A549 (cell line): ENCODE results near the gene SLC8A1. TPM values are rescaled to one million over a fixed set of nuclear protein-coding genes. Genes with fewer than 3 reads are reported as not detected.

Experiments used
- ATAC-seq, 2 experiments: fragments of 200-7000 bp in 1 of 2; fragments of >200 bp in 1 of 2; cut with Nextera tagmentation in 1 of 2; cut with Tn5 transposase in 1 of 2; 3 replicates each; pipeline versions ENCODE4 v1.8.0 to v1.9.1; 2018 to 2020; ENCODE audit warnings: mild to moderate bottlenecking in 1 of 2, moderate library complexity in 1 of 2
- CTCF ChIA-PET: fragments of 300-600 bp; sonication (Branson Sonifier 250); formaldehyde crosslinking; extraction: SDS; loops from one replicate; lab custom pipeline; 2021; ENCODE audit warnings: antibody characterized with exemption, inconsistent platforms; lab: Yijun Ruan, JAX
- POLR2A ChIA-PET: fragments of 350-600 bp; formaldehyde crosslinking; extraction: SDS; loops from one replicate; lab custom pipeline; 2021; ENCODE audit warnings: antibody characterized with exemption, inconsistent platforms; lab: Yijun Ruan, JAX
- DNase-seq, 2 experiments: peaks; one replicate each; pipeline versions ENCODE4 v3.0.0 to v3.0.0-alpha.2; 2011 to 2016; ENCODE audit warnings: low read depth in 1 of 2, low spot score in 1 of 2
- FAIRE-seq: peaks from 2 replicates; lab custom pipeline; 2011; peaks lifted over from hg19 to GRCh38; lab: Jason Lieb, UNC
- H3K27ac ChIP-seq, 2 experiments: fragments of >200 bp; sonication (Bioruptor Twin); formaldehyde crosslinking; 3 replicates each; pipeline ENCODE4 v1.5.1; 2016 to 2017
- H3K4me1 ChIP-seq: fragments of >200 bp; sonication (Bioruptor Twin); formaldehyde crosslinking; 3 replicates; pipeline ENCODE4 v1.6.1; 2016
- H3K4me2 ChIP-seq: fragments of >200 bp; sonication (Bioruptor Twin); formaldehyde crosslinking; 3 replicates; pipeline ENCODE4 v1.6.1; 2016
- H3K4me3 ChIP-seq: fragments of >200 bp; sonication (Bioruptor Twin); formaldehyde crosslinking; 3 replicates; pipeline ENCODE4 v1.5.1; 2016
- H3K9me3 ChIP-seq: fragments of >200 bp; sonication (Bioruptor Twin); formaldehyde crosslinking; 3 replicates; pipeline ENCODE4 v1.6.1; 2016
- BHLHE40 ChIP-seq: IDR thresholded peaks from 2 replicates; pipeline ENCODE4 v1.6.1; 2012; ENCODE audit warnings: low read depth, low read length, inconsistent platforms
- CBX2 ChIP-seq: fragments of 200-600 bp; sonication (generic); IDR thresholded peaks from 2 replicates; pipeline ENCODE4 v1.6.1; 2016; ENCODE audit warnings: low read depth, mild to moderate bottlenecking, borderline replicate concordance
- CHD2 ChIP-seq: fragments of 150-350 bp; IDR thresholded peaks from 2 replicates; pipeline ENCODE4 v1.6.1; 2014; ENCODE audit warnings: low read length; ENCODE audit not compliant: partially characterized antibody
- EP300 ChIP-seq, 2 experiments: fragments of >200 bp; sonication (Bioruptor Twin); formaldehyde crosslinking; IDR thresholded peaks; 2 replicates in 1 of 2; 3 replicates in 1 of 2; pipeline ENCODE4 v1.6.1; 2016 to 2017
- FOSB ChIP-seq: fragments of 250-450 bp; sonication (Bioruptor Pico); IDR thresholded peaks from 2 replicates; pipeline ENCODE4 v1.5.0; 2020; ENCODE audit warnings: mild to moderate bottlenecking, moderate library complexity
- FOSL2 ChIP-seq, 2 experiments: fragments of 450-650 bp in 1 of 2; fragments of >200 bp in 1 of 2; sonication (Bioruptor Twin) in 1 of 2; formaldehyde crosslinking; IDR thresholded peaks; 2 replicates each; pipeline versions ENCODE4 v1.5.0 to v1.6.1; 2016 to 2020; ENCODE audit warnings: mild to moderate bottlenecking in 1 of 2, moderate library complexity in 1 of 2
- FOXS1 ChIP-seq: fragments of 250-450 bp; sonication (Bioruptor Pico); IDR thresholded peaks from 2 replicates; pipeline ENCODE4 v1.5.0; 2020; ENCODE audit warnings: mild to moderate bottlenecking, moderate library complexity
- HEYL ChIP-seq: fragments of 250-450 bp; sonication (Bioruptor Pico); IDR thresholded peaks from 2 replicates; pipeline ENCODE4 v1.8.0; 2021; ENCODE audit warnings: mild to moderate bottlenecking, moderate library complexity
- HOXB13 ChIP-seq: fragments of 250-450 bp; sonication (Bioruptor Pico); IDR thresholded peaks from 2 replicates; pipeline ENCODE4 v1.5.0; 2020; ENCODE audit warnings: low read depth, mild to moderate bottlenecking, moderate library complexity
- KDM1A ChIP-seq: fragments of 200-600 bp; sonication (generic); IDR thresholded peaks from 2 replicates; pipeline ENCODE4 v1.6.1; 2016; ENCODE audit warnings: low read depth, mild to moderate bottlenecking
- MAFK ChIP-seq: fragments of 450-650 bp; IDR thresholded peaks from 2 replicates; pipeline ENCODE4 v1.6.1; 2014; ENCODE audit not compliant: partially characterized antibody
- MYC ChIP-seq: IDR thresholded peaks from 2 replicates; pipeline ENCODE4 v1.6.1; 2012; ENCODE audit warnings: mild to moderate bottlenecking, inconsistent platforms, low read length, improper control_type of control experiment, borderline replicate concordance
- NFE2L2 ChIP-seq: fragments of 150-350 bp; conservative IDR thresholded peaks from 2 replicates; pipeline ENCODE4 v1.6.1; 2014; ENCODE audit warnings: low read length
- POLR2A ChIP-seq: IDR thresholded peaks from 2 replicates; pipeline ENCODE4 v1.6.1; 2012; ENCODE audit warnings: mild to moderate bottlenecking, low read length
- RCOR1 ChIP-seq: fragments of 150-350 bp; IDR thresholded peaks from 2 replicates; pipeline ENCODE4 v1.6.1; 2014; ENCODE audit warnings: antibody characterized with exemption, low read length, low read depth
- SREBF2 ChIP-seq: fragments of 450-650 bp; IDR thresholded peaks from 2 replicates; pipeline ENCODE4 v1.6.1; 2014; ENCODE audit warnings: mild to moderate bottlenecking, moderate library complexity
- TFCP2L1 ChIP-seq: fragments of 250-450 bp; sonication (Bioruptor Pico); IDR thresholded peaks from 2 replicates; pipeline ENCODE4 v1.5.0; 2021; ENCODE audit warnings: mild to moderate bottlenecking
- ZC3H11A ChIP-seq: fragments of 450-650 bp; IDR thresholded peaks from 2 replicates; pipeline ENCODE4 v1.6.1; 2014; ENCODE audit warnings: antibody characterized with exemption, mild to moderate bottlenecking
- ZSCAN20 ChIP-seq: fragments of 250-450 bp; sonication (Bioruptor Pico); IDR thresholded peaks from 2 replicates; pipeline ENCODE4 v1.8.0; 2022; ENCODE audit warnings: mild to moderate bottlenecking, moderate library complexity
- WGBS: methylation state at CpG from one replicate; pipeline ENCODE4 v1.1.6; 2017; ENCODE audit errors: missing lambda C conversion rate; 5-methylcytosine and 5-hydroxymethylcytosine counted together
- polyA plus RNA-seq, 4 experiments: library from polyadenylated mRNA; depleted of rRNA in 3 of 4; stranded (reverse); fragments of >200 nt; fragmentation: RNase III in 1 of 4; extraction: RNeasy Plus Mini Kit Qiagen cat#74134 plus additional on column Dnase treatment in 1 of 4; gene quantifications; 2 replicates in 3 of 4; 3 replicates in 1 of 4; pipeline ENCODE4 v1.2.3, GENCODE V29; 2011 to 2017
- TF ChIP-seq, protein P1 (sequence below): IDR thresholded peaks from 2 replicates; pipeline ENCODE4 v1.6.1; 2012; ENCODE audit warnings: low read depth, borderline replicate concordance
- TF ChIP-seq, protein P2 (sequence below): fragments of 250-450 bp; sonication (Bioruptor Pico); IDR thresholded peaks from 2 replicates; pipeline ENCODE4 v1.5.0; 2021; ENCODE audit warnings: mild to moderate bottlenecking, moderate library complexity, borderline replicate concordance
- TF ChIP-seq, protein P3 (sequence below): IDR thresholded peaks from 2 replicates; pipeline ENCODE4 v1.6.1; 2012
- TF ChIP-seq, protein P4 (sequence below): fragments of 150-350 bp; IDR thresholded peaks from 2 replicates; pipeline ENCODE4 v1.6.1; 2014; ENCODE audit warnings: low read depth, mild to moderate bottlenecking, low read length
- TF ChIP-seq, protein P5 (sequence below): fragments of 200-600 bp; sonication (generic); IDR thresholded peaks from 2 replicates; pipeline ENCODE4 v1.6.1; 2016; ENCODE audit warnings: antibody characterized with exemption, mild to moderate bottlenecking, moderate library complexity
- TF ChIP-seq, protein P6 (sequence below): fragments of 250-450 bp; sonication (Bioruptor Pico); IDR thresholded peaks from 2 replicates; pipeline ENCODE4 v1.5.0; 2020; ENCODE audit warnings: low read depth, mild to moderate bottlenecking, moderate library complexity

The SLC8A1 gene
- polyA plus RNA-seq, 2 of the 4 experiments (the other 2 are of a cell fraction), result 0.28 to 0.92 TPM

DNA sequence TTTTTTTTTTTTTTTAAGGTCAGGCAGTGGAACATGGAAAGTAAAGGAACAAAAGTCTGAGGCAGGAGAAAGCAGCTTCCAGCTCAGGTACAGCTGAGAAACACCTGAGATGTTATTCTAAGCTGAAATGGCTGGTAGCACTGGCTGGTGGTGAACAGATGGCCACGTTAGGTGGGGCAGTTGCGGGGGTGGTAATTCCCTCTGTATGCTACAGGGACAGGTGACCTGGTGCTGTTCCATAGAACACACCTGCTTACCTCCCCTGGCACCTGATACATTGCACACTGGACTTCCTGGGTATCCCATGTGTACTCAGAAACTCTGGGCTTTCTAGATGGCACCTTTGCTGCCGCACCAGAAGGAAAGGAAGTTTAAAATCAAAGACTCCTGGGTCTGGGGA, 333.3 kb downstream of the SLC8A1 start:
- Histone ChIP-seq H3K4me3 (no peak overlapping the region), H3K27ac (no peak overlapping the region), H3K4me2 (no peak overlapping the region), H3K9me3 (no peaks in the 10 kb centered on the region), H3K4me1 (no peaks in the 10 kb centered on the region)
- FAIRE-seq, result no peak
- DNase-seq, result no peak
- WGBS, result 32% methylated on average over 3 of the region's 3 CpGs
- ATAC-seq, result no peak
- ChIA-PET POLR2A (no interaction called here), CTCF (no interaction called here)
- TF ChIP-seq FOSL2 (IDR thresholded peaks at IDR 0.05), result no peak
- TF ChIP-seq FOSL2 (CRISPR knock-in tag; IDR thresholded peaks at IDR 0.05), result no peak
- TF ChIP-seq FOXS1 (CRISPR knock-in tag), result no peak
- TF ChIP-seq KDM1A, result no peak
- TF ChIP-seq ZC3H11A, result no peak
- no peak for TF ChIP-seq RCOR1
- no peak for TF ChIP-seq HOXB13 (CRISPR knock-in tag)
- TF ChIP-seq MAFK, result no peak
- TF ChIP-seq POLR2A, result no peak
- TF ChIP-seq, protein P1, sequence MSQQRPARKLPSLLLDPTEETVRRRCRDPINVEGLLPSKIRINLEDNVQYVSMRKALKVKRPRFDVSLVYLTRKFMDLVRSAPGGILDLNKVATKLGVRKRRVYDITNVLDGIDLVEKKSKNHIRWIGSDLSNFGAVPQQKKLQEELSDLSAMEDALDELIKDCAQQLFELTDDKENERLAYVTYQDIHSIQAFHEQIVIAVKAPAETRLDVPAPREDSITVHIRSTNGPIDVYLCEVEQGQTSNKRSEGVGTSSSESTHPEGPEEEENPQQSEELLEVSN, result no peak
- no peak for TF ChIP-seq NFE2L2
- no peak for TF ChIP-seq SREBF2
- TF ChIP-seq, protein P2, sequence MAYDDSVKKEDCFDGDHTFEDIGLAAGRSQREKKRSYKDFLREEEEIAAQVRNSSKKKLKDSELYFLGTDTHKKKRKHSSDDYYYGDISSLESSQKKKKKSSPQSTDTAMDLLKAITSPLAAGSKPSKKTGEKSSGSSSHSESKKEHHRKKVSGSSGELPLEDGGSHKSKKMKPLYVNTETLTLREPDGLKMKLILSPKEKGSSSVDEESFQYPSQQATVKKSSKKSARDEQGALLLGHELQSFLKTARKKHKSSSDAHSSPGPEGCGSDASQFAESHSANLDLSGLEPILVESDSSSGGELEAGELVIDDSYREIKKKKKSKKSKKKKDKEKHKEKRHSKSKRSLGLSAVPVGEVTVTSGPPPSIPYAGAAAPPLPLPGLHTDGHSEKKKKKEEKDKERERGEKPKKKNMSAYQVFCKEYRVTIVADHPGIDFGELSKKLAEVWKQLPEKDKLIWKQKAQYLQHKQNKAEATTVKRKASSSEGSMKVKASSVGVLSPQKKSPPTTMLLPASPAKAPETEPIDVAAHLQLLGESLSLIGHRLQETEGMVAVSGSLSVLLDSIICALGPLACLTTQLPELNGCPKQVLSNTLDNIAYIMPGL (CRISPR knock-in tag), result no peak
- TF ChIP-seq CHD2, result no peak
- no peak for TF ChIP-seq CBX2
- TF ChIP-seq ZSCAN20 (CRISPR knock-in tag), result no peak
- no peak for TF ChIP-seq MYC
- TF ChIP-seq, protein P3, sequence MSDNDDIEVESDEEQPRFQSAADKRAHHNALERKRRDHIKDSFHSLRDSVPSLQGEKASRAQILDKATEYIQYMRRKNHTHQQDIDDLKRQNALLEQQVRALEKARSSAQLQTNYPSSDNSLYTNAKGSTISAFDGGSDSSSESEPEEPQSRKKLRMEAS, result no peak
- no peak for TF ChIP-seq TFCP2L1 (CRISPR knock-in tag)
- TF ChIP-seq, protein P4, sequence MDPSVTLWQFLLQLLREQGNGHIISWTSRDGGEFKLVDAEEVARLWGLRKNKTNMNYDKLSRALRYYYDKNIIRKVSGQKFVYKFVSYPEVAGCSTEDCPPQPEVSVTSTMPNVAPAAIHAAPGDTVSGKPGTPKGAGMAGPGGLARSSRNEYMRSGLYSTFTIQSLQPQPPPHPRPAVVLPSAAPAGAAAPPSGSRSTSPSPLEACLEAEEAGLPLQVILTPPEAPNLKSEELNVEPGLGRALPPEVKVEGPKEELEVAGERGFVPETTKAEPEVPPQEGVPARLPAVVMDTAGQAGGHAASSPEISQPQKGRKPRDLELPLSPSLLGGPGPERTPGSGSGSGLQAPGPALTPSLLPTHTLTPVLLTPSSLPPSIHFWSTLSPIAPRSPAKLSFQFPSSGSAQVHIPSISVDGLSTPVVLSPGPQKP, result no peak
- no peak for TF ChIP-seq BHLHE40

DNA sequence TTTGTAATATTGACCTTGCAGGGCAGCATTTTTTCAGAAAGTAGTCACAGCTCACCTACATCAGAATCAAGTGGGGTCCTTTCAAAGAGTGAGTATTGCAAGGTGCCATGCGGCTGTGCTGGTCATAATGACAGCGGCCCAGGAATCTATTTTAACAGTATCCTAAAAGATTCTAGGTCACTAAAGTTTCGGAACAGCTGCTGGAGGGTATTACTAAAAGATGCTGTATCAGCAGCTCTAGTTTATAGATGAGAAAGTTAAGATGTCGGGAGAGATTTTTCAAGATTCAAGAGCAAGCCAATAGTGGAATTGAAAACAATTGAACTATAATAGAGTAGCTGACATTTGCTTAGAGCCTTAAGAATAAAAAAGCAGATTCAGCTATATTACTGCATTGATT, 336.0 kb downstream of the SLC8A1 start:
- WGBS, result 48% methylated on average over 4 of the region's 4 CpGs
- ATAC-seq, result no peak
- no peak for FAIRE-seq
- POLR2A ChIA-PET, result no interaction called here
- Histone ChIP-seq H3K4me2 (no peak overlapping the region), H3K27ac (no peak overlapping the region), H3K4me3 (no peak overlapping the region), H3K9me3 (no peaks in the 10 kb centered on the region), H3K4me1 (no peaks in the 10 kb centered on the region)
- CTCF ChIA-PET, result no interaction called here
- no peak for TF ChIP-seq HEYL (CRISPR knock-in tag)
- peak; percentile 60 for TF ChIP-seq MAFK
- DNase-seq, result no peak

DNA sequence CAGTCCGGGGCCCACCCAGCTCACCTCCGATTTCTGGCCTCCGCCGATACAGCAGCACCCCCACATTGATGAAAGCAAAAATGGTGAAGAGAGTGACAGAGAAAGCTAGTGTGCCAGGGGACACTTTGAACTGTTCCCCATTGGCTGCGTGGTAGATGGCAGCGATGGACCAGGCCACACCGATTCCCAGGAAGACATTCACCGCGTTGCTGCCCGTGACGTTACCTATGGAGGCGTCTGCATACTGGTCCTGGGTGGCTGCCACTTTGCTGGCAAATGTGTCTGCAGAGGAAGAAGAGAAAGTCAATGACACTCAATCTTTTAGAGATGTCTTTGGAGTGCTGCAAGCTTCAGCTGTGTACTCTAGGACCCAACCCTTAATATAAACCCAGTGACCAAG, 336.5 kb downstream of the SLC8A1 start:
- Histone ChIP-seq H3K9me3 (no peaks in the 10 kb centered on the region), H3K4me3 (no peak overlapping the region), H3K27ac (no peak overlapping the region)
- CTCF ChIA-PET, result interaction anchor here (1.5 kb wide), 1 partner anchor 23 kb away, joined by 3 read pairs; no protein-coding TSS in a partner anchor
- no peak for FAIRE-seq
- 77% methylated on average over 12 of the region's 12 CpGs for WGBS
- ATAC-seq, result no peak
- no peak for DNase-seq
- TF ChIP-seq FOSB (CRISPR knock-in tag), result no peak
- TF ChIP-seq EP300 (IDR thresholded peaks at IDR 0.05), result no peak
- TF ChIP-seq, protein P5, sequence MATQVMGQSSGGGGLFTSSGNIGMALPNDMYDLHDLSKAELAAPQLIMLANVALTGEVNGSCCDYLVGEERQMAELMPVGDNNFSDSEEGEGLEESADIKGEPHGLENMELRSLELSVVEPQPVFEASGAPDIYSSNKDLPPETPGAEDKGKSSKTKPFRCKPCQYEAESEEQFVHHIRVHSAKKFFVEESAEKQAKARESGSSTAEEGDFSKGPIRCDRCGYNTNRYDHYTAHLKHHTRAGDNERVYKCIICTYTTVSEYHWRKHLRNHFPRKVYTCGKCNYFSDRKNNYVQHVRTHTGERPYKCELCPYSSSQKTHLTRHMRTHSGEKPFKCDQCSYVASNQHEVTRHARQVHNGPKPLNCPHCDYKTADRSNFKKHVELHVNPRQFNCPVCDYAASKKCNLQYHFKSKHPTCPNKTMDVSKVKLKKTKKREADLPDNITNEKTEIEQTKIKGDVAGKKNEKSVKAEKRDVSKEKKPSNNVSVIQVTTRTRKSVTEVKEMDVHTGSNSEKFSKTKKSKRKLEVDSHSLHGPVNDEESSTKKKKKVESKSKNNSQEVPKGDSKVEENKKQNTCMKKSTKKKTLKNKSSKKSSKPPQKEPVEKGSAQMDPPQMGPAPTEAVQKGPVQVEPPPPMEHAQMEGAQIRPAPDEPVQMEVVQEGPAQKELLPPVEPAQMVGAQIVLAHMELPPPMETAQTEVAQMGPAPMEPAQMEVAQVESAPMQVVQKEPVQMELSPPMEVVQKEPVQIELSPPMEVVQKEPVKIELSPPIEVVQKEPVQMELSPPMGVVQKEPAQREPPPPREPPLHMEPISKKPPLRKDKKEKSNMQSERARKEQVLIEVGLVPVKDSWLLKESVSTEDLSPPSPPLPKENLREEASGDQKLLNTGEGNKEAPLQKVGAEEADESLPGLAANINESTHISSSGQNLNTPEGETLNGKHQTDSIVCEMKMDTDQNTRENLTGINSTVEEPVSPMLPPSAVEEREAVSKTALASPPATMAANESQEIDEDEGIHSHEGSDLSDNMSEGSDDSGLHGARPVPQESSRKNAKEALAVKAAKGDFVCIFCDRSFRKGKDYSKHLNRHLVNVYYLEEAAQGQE, result no peak
- no peak for TF ChIP-seq HOXB13 (CRISPR knock-in tag)
- TF ChIP-seq, protein P1, result no peak
- no peak for TF ChIP-seq FOXS1 (CRISPR knock-in tag)
- no peak for TF ChIP-seq BHLHE40
- TF ChIP-seq, protein P6, sequence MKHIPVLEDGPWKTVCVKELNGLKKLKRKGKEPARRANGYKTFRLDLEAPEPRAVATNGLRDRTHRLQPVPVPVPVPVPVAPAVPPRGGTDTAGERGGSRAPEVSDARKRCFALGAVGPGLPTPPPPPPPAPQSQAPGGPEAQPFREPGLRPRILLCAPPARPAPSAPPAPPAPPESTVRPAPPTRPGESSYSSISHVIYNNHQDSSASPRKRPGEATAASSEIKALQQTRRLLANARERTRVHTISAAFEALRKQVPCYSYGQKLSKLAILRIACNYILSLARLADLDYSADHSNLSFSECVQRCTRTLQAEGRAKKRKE (CRISPR knock-in tag), result no peak
- TF ChIP-seq, all 56 proteins: peak for 0
- Histone ChIP-seq H3K4me1 (no peaks in the 10 kb centered on the region), H3K4me2 (no peak overlapping the region)
- POLR2A ChIA-PET, result no interaction called here
